CD4-positive, alpha-beta T cell treated with Interleukin-6 at 100 ng/mL for 8 hours (primary cell): ENCODE results near the gene GTSE1.
"Not testable (repeated sequence)": the region's sequence is repeated elsewhere in the genome, so short reads cannot be mapped to it uniquely, and the experiment has no call there.

Experiments used
- DNase-seq: peaks from one replicate; pipeline ENCODE4 v3.0.0-alpha.2; 2020; ENCODE audit warnings: mixed read lengths, low spot score

The GTSE1 gene

GRCh38 chr22:46296257-46297150, at the start of gene GTSE1:
Gene GTSE1, plus strand, starts transcription at chr22:46296870. Its CDS starts 531 bp downstream, at chr22:46297401.
- peak; percentile 98 for DNase-seq

GRCh38 chr22:46247443-46247975, 49.2 kb upstream of the GTSE1 start:
- DNase-seq, result no peak

- DNase-seq, result peak; percentile 89
These were observed 46.5 kb upstream of the GTSE1 start, which contains the start of gene CDPF1 for GRCh38 chr22:46250035-46250782. Gene CDPF1, minus strand, starts transcription at chr22:46250293. Its CDS starts 2,009 bp downstream, at chr22:46248284.

GRCh38 chr22:46250783-46251125, 45.9 kb upstream of the GTSE1 start:
- no peak for DNase-seq

- DNase-seq, result no peak
These were observed 45.4 kb upstream of the GTSE1 start for GRCh38 chr22:46251266-46251665.

- DNase-seq, result no peak
These were observed 44.8 kb upstream of the GTSE1 start for GRCh38 chr22:46251816-46252380.

- no peak for DNase-seq
These were observed 40.2 kb upstream of the GTSE1 start for GRCh38 chr22:46256358-46256958.

- no peak for DNase-seq
These were observed 37.3 kb upstream of the GTSE1 start for GRCh38 chr22:46259374-46259773.

GRCh38 chr22:46260038-46260437, 36.6 kb upstream of the GTSE1 start:
- DNase-seq, result no peak

GRCh38 chr22:46262449-46263215, 34.0 kb upstream of the GTSE1 start:
- DNase-seq, result no peak

- DNase-seq, result no peak
These were observed 33.5 kb upstream of the GTSE1 start, which contains the start of gene PKDREJ for GRCh38 chr22:46263216-46263590. Gene PKDREJ, minus strand, starts transcription at chr22:46263343. Its CDS starts 21 bp downstream, at chr22:46263322.

- not testable (repeated sequence) for DNase-seq
These were observed 32.1 kb upstream of the GTSE1 start for GRCh38 chr22:46264520-46264919.

GRCh38 chr22:46265627-46266026, 31.0 kb upstream of the GTSE1 start:
- not testable (repeated sequence) for DNase-seq

GRCh38 chr22:46267431-46268279, 29.0 kb upstream of the GTSE1 start, which contains the start of gene TTC38:
Gene TTC38, plus strand, starts transcription at chr22:46268008. Its CDS starts 32 bp downstream, at chr22:46268040.
- DNase-seq, result peak; percentile 42

GRCh38 chr22:46269564-46269963, 27.1 kb upstream of the GTSE1 start:
- DNase-seq, result no peak

- DNase-seq, result no peak
These were observed 24.5 kb upstream of the GTSE1 start for GRCh38 chr22:46272196-46272595.

GRCh38 chr22:46272762-46273431, 23.8 kb upstream of the GTSE1 start:
- no peak for DNase-seq

- DNase-seq, result no peak
These were observed 23.1 kb upstream of the GTSE1 start for GRCh38 chr22:46273432-46274148.

GRCh38 chr22:46274381-46274780, 22.3 kb upstream of the GTSE1 start:
- no peak for DNase-seq
